Endothelial cell of umbilical vein (primary cell): ENCODE data around the gene TMEM178B. TPM values are rescaled to one million over a fixed set of nuclear protein-coding genes. Genes with fewer than 3 reads are reported as not detected.

Experiments used
- BruUV-seq: library from RNA; stranded (reverse); fragments of 400-500 nt; replicated peaks from 2 replicates; lab custom pipeline; 2021; lab: Mats Ljungman, UMichigan
- CTCF ChIA-PET: fragments of 300-600, 350-600 bp; sonication (Branson Sonifier 250); formaldehyde crosslinking; loops from one replicate; lab custom pipeline; 2021; ENCODE audit warnings: antibody characterized with exemption, inconsistent platforms; lab: Charles Lee
- POLR2A ChIA-PET: fragments of 300-600, 350-600 bp; sonication (Branson Sonifier 250); formaldehyde crosslinking; loops from one replicate; lab custom pipeline; 2021; ENCODE audit warnings: antibody characterized with exemption, inconsistent platforms; lab: Charles Lee
- DNase-seq: peaks from one replicate; pipeline ENCODE4 v3.0.0-alpha.2; 2011; ENCODE audit warnings: low read depth, low spot score
- FAIRE-seq: peaks from 2 replicates; lab custom pipeline; 2011; peaks lifted over from hg19 to GRCh38; lab: Jason Lieb, UNC
- H2AFZ ChIP-seq: 2 replicates; pipeline ENCODE4 v1.6.0; 2012; ENCODE audit warnings: low read depth, low read length, control low read depth, inconsistent platforms
- H3K27ac ChIP-seq: 2 replicates; pipeline ENCODE4 v1.5.1; 2011; ENCODE audit warnings: low read depth, mild to moderate bottlenecking, control low read depth, low read length, moderate library complexity; ENCODE audit not compliant: insufficient read depth
- H3K27me3 ChIP-seq, 2 experiments: 2 replicates each; pipeline versions ENCODE4 v1.6.0 to v1.6.1; 2011; ENCODE audit warnings: low read length in 2 of 2, mixed read lengths in 1 of 2; ENCODE audit not compliant: control insufficient read depth in 2 of 2, insufficient read depth in 2 of 2
- H3K36me3 ChIP-seq, 2 experiments: 2 replicates in 1 of 2; 3 replicates in 1 of 2; pipeline ENCODE4 v1.5.1; 2011; ENCODE audit warnings: low read length in 2 of 2, mild to moderate bottlenecking in 1 of 2, moderate library complexity in 1 of 2; ENCODE audit not compliant: control insufficient read depth in 2 of 2, insufficient read depth in 2 of 2; ENCODE audit errors: extremely low read depth in 1 of 2
- H3K4me1 ChIP-seq: 3 replicates; pipeline ENCODE4 v1.5.1; 2011; ENCODE audit warnings: mild to moderate bottlenecking, low read length; ENCODE audit not compliant: control insufficient read depth, insufficient read depth; ENCODE audit errors: extremely low read depth
- H3K4me2 ChIP-seq: 2 replicates; pipeline ENCODE4 v1.6.1; 2011; ENCODE audit warnings: low read length, control low read depth, mixed read lengths; ENCODE audit not compliant: insufficient read depth
- H3K4me3 ChIP-seq, 3 experiments: fragments of 200-600 bp in 1 of 3; sonication (generic), shearing (Covaris generic) in 1 of 3; replicated peaks in 1 of 3; 2 replicates each; pipeline ENCODE4 v1.5.1; 2011 to 2016; ENCODE audit warnings: control low read depth in 3 of 3, low read length in 3 of 3, mild to moderate bottlenecking in 2 of 3, inconsistent platforms in 1 of 3, low read depth in 1 of 3, moderate library complexity in 1 of 3; ENCODE audit not compliant: insufficient read depth in 1 of 3
- H3K79me2 ChIP-seq: 2 replicates; pipeline ENCODE4 v1.6.0; 2012; ENCODE audit warnings: low read length, inconsistent platforms; ENCODE audit not compliant: control insufficient read depth, insufficient read depth
- H3K9ac ChIP-seq: replicated peaks from 2 replicates; pipeline ENCODE3; 2011; ENCODE audit warnings: low read length, control low read depth; ENCODE audit not compliant: insufficient read depth; ENCODE audit errors: extremely low read depth
- H3K9me1 ChIP-seq: replicated peaks from 3 replicates; pipeline ENCODE4 v1.6.0; 2011; ENCODE audit warnings: mild to moderate bottlenecking, low read length; ENCODE audit not compliant: control insufficient read depth, insufficient read depth; ENCODE audit errors: extremely low read depth
- H3K9me3 ChIP-seq: replicated peaks from 2 replicates; pipeline ENCODE4 v1.5.1; 2012; ENCODE audit warnings: low read length, inconsistent platforms; ENCODE audit not compliant: control insufficient read depth, insufficient read depth
- H4K20me1 ChIP-seq: replicated peaks from 2 replicates; pipeline ENCODE3; 2011; ENCODE audit warnings: mild to moderate bottlenecking, low read length; ENCODE audit not compliant: control insufficient read depth, insufficient read depth; ENCODE audit errors: extremely low read depth
- EZH2 ChIP-seq: IDR thresholded peaks from 2 replicates; pipeline ENCODE4 v1.6.1; 2012; ENCODE audit warnings: borderline replicate concordance, low read depth, mild to moderate bottlenecking, moderate library complexity, low read length, inconsistent platforms; ENCODE audit not compliant: severe bottlenecking
- FOS ChIP-seq: IDR thresholded peaks from 2 replicates; pipeline ENCODE4 v1.6.1; 2011; ENCODE audit warnings: mild to moderate bottlenecking, low read length, moderate library complexity, borderline replicate concordance; ENCODE audit not compliant: insufficient read depth
- GATA2 ChIP-seq: IDR thresholded peaks from 2 replicates; pipeline ENCODE4 v1.7.0; 2011; ENCODE audit warnings: low read depth, mild to moderate bottlenecking, moderate library complexity, mixed read lengths, low read length; ENCODE audit not compliant: insufficient read length, insufficient read depth
- JUN ChIP-seq: IDR thresholded peaks from 2 replicates; pipeline ENCODE4 v1.6.1; 2011; ENCODE audit warnings: borderline replicate concordance, low read depth; ENCODE audit not compliant: insufficient read length, insufficient read depth
- MAX ChIP-seq: IDR thresholded peaks from 2 replicates; pipeline ENCODE4 v1.6.1; 2011; ENCODE audit not compliant: insufficient read depth, insufficient read length
- MYC ChIP-seq: IDR thresholded peaks from one replicate; pipeline ENCODE4 v1.6.1; 2011; ENCODE audit warnings: mild to moderate bottlenecking, low read depth, low read length
- POLR2A ChIP-seq: IDR thresholded peaks from 2 replicates; pipeline ENCODE4 v1.6.1; 2012; ENCODE audit warnings: low read depth, mild to moderate bottlenecking, control low read depth, low read length
- POLR2AphosphoS5 ChIP-seq: IDR thresholded peaks from 2 replicates; pipeline ENCODE4 v1.6.1; 2012; ENCODE audit warnings: low read depth, mild to moderate bottlenecking, control low read depth, low read length, moderate library complexity; ENCODE audit not compliant: insufficient read depth
- dilution Hi-C: fragments of 300-500 bp; cut with MboI; formaldehyde crosslinking; loops from one replicate; pipeline ENCODE4 v1.15.0; 2019; ENCODE audit warnings: low sequenced_read_pairs; ENCODE audit not compliant: extremely low pct_ligation_motif_present
- intact Hi-C: fragments of 100-400 bp; cut with micrococcal nuclease; formaldehyde crosslinking; loops from one replicate; pipeline ENCODE4 v1.10.0; 2022
- polyA plus RNA-seq, 4 experiments: library from polyadenylated mRNA; depleted of rRNA in 3 of 4; stranded (reverse) in 3 of 4; unstranded in 1 of 4; fragments of >200 nt; gene quantifications; 2 replicates each; pipeline versions ENCODE4 v1.2.1 to v1.2.3, GENCODE V29; 2011 to 2012; ENCODE audit warnings: missing spikeins in 1 of 4
- total RNA-seq: library from RNA; stranded (reverse); gene quantifications from 2 replicates; pipeline ENCODE4 v1.2.3, GENCODE V29; 2021
- TF ChIP-seq, protein P1 (sequence below), 2 donors: IDR thresholded peaks; 1 replicate in 1 of 2; 2 replicates in 1 of 2; pipeline ENCODE4 v1.5.1; 2011; ENCODE audit warnings: low read length in 2 of 2, mild to moderate bottlenecking in 2 of 2, moderate library complexity in 2 of 2, control low read depth in 1 of 2, inconsistent platforms in 1 of 2, low read depth in 1 of 2; ENCODE audit not compliant: insufficient read depth in 1 of 2; ENCODE audit errors: extremely low read depth in 1 of 2

TMEM178B gene
- total and polyA plus RNA-seq, 2 donors (not counting 3 experiments of a cell fraction or from before 2014, with no cell fraction given): not detected

- Histone ChIP-seq H3K9me3 (peaks cover 1% of the 10 kb centered on the region), H3K4me2 (no peak overlapping the region), H3K4me1 (no peaks in the 10 kb centered on the region), H3K27me3 (no peaks in the 10 kb centered on the region), H2AFZ (no peak overlapping the region), H3K9ac (no peak overlapping the region), H3K79me2 (no peaks in the 10 kb centered on the region), H4K20me1 (no peaks in the 10 kb centered on the region), H3K27ac (no peak overlapping the region), H3K9me1 (no peaks in the 10 kb centered on the region), H3K36me3 (no peaks in the 10 kb centered on the region), H3K4me3 (no peak overlapping the region)
- no peak for DNase-seq
- dilution Hi-C loops (no loop called here), intact Hi-C loops (no loop called here)
- BruUV-seq: no TSS peak
- POLR2A ChIA-PET: no interaction called here
- CTCF ChIA-PET: no interaction called here
- TF ChIP-seq MYC (no peak), JUN (no peak), FOS (no peak), GATA2 (no peak), MAX (no peak), POLR2A (no peak), POLR2AphosphoS5 (no peak), EZH2 (no peak)
- TF ChIP-seq, protein P1, sequence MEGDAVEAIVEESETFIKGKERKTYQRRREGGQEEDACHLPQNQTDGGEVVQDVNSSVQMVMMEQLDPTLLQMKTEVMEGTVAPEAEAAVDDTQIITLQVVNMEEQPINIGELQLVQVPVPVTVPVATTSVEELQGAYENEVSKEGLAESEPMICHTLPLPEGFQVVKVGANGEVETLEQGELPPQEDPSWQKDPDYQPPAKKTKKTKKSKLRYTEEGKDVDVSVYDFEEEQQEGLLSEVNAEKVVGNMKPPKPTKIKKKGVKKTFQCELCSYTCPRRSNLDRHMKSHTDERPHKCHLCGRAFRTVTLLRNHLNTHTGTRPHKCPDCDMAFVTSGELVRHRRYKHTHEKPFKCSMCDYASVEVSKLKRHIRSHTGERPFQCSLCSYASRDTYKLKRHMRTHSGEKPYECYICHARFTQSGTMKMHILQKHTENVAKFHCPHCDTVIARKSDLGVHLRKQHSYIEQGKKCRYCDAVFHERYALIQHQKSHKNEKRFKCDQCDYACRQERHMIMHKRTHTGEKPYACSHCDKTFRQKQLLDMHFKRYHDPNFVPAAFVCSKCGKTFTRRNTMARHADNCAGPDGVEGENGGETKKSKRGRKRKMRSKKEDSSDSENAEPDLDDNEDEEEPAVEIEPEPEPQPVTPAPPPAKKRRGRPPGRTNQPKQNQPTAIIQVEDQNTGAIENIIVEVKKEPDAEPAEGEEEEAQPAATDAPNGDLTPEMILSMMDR (IDR thresholded peaks at IDR 0.05; ENCODE audit: extremely low read depth in 1 of 2, insufficient read depth in 1 of 2, low read depth in 1 of 2, low read length in 2 of 2): no peak
- FAIRE-seq: no peak
Measured at GRCh38 chr7:141153231-141153630, 79.4 kb downstream of the TMEM178B start.
